Aorta (tissue), 5 donors: ENCODE measurements around the gene MEP1A. TPM values are rescaled to one million over a fixed set of nuclear protein-coding genes. Genes with fewer than 3 reads are reported as not detected.
"Not testable (repeated sequence)": the region's sequence is repeated elsewhere in the genome, so short reads cannot be mapped to it uniquely, and the experiment has no call there.

Source experiments
- ATAC-seq: fragments of 200-7000 bp; cut with Tn5 transposase; one replicate; pipeline ENCODE4 v1.9.1; 2022; ENCODE audit warnings: moderate library complexity; ENCODE audit not compliant: low FRiP score
- DNase-seq, 2 donors: peaks; one replicate each; pipeline ENCODE4 v3.0.0-alpha.2; 2020
- H3K27ac ChIP-seq, 2 donors: one replicate each; pipeline ENCODE4 v1.5.1; 2013; ENCODE audit warnings: low read length in 2 of 2, mild to moderate bottlenecking in 2 of 2, moderate library complexity in 2 of 2, control low read depth in 1 of 2, inconsistent platforms in 1 of 2, low read depth in 1 of 2
- H3K27me3 ChIP-seq, 2 donors: one replicate each; pipeline ENCODE4 v1.6.1; 2013; ENCODE audit warnings: control low read depth in 1 of 2, low read length in 1 of 2, mild to moderate bottlenecking in 1 of 2, moderate library complexity in 1 of 2; ENCODE audit not compliant: insufficient read depth in 2 of 2, control insufficient read depth in 1 of 2
- H3K36me3 ChIP-seq, 2 donors: one replicate each; pipeline ENCODE4 v1.6.1; 2013; ENCODE audit warnings: control low read depth in 1 of 2, low read length in 1 of 2, mild to moderate bottlenecking in 1 of 2; ENCODE audit not compliant: insufficient read depth in 2 of 2, control insufficient read depth in 1 of 2
- H3K4me1 ChIP-seq, 2 donors: one replicate each; pipeline ENCODE4 v1.6.1; 2013; ENCODE audit warnings: low read length in 2 of 2, control low read depth in 1 of 2, mild to moderate bottlenecking in 1 of 2, moderate library complexity in 1 of 2; ENCODE audit not compliant: insufficient read depth in 2 of 2, control insufficient read depth in 1 of 2
- H3K4me3 ChIP-seq, 2 donors: one replicate each; pipeline ENCODE4 v1.5.1; 2013; ENCODE audit warnings: low read length in 2 of 2, control low read depth in 1 of 2, mild to moderate bottlenecking in 1 of 2
- H3K9me3 ChIP-seq: one replicate; pipeline ENCODE4 v1.6.1; 2013; ENCODE audit warnings: mild to moderate bottlenecking, low read length; ENCODE audit not compliant: control insufficient read depth
- WGBS, 2 donors: extraction: QIAGEN DNeasy Blood & Tissue Kit; methylation state at CpG; one replicate each; pipeline ENCODE4 v1.1.7; 2013; 5-methylcytosine and 5-hydroxymethylcytosine counted together
- intact Hi-C, 2 donors: fragments of 100-400 bp; cut with DNase I; formaldehyde crosslinking; loops; one replicate each; pipeline versions ENCODE4 v1.14.2 to v1.15.0; 2022
- polyA plus RNA-seq, 2 donors: library from polyadenylated mRNA; stranded (reverse); fragments of 200-250 nt; gene quantifications; one replicate each; pipeline ENCODE4 v1.2.3, GENCODE V29; 2013
- total RNA-seq, 2 donors: library from RNA; stranded (reverse); fragmentation: NEBNext Ultra II Directional; extraction: Animal tissue kit (Norgen Biotek cat#: 25700); gene quantifications; one replicate each; pipeline ENCODE4 v1.2.1, GENCODE V29; 2021
- donor health status: healthy with polysubstance abuse.
- donor health status: Bipolar disorder and iron deficiency.
- donor health status: DM: no; HTN: no; CAD: no.
- donor health status: DM: no; HTN: no; CAD: no.
- donor health status: DM: yes; HTN: yes; CAD: no.

The MEP1A gene
- total and polyA plus RNA-seq, 4 donors: 0.10 to 13.6 TPM; not detected in 2

- Histone ChIP-seq H3K4me1 (no peaks in the 10 kb centered on the region), H3K27me3 (no peaks in the 10 kb centered on the region), H3K9me3 (no peaks in the 10 kb centered on the region), H3K27ac (no peak overlapping the region), H3K4me3 (no peak overlapping the region), H3K36me3 (no peaks in the 10 kb centered on the region)
- ATAC-seq (no peak), DNase-seq (no peak)
- intact Hi-C loops: no loop called here
- 74 to 78% methylated on average over 1 of the region's 1 CpG for WGBS, 2 donors
Observed at GRCh38 chr6:46773201-46773855, 19.9 kb upstream of the MEP1A start.

GRCh38 chr6:46774736-46775135 lies 18.5 kb upstream of the MEP1A start:
- H3K4me3 ChIP-seq, H3K4me1 ChIP-seq, ATAC-seq, H3K27me3 ChIP-seq, intact Hi-C loops, DNase-seq, H3K36me3 ChIP-seq, H3K9me3 ChIP-seq, H3K27ac ChIP-seq: not testable (repeated sequence)
- 93 to 96% methylated on average over 15 to 24 of the region's 24 CpGs for WGBS, 2 donors

- 93 to 96% methylated on average over 5 of the region's 5 CpGs for WGBS, 2 donors
- intact Hi-C loops: no loop called here
- no peak for ATAC-seq
Observed at GRCh38 chr6:46776070-46776712, 17.0 kb upstream of the MEP1A start.

DNA sequence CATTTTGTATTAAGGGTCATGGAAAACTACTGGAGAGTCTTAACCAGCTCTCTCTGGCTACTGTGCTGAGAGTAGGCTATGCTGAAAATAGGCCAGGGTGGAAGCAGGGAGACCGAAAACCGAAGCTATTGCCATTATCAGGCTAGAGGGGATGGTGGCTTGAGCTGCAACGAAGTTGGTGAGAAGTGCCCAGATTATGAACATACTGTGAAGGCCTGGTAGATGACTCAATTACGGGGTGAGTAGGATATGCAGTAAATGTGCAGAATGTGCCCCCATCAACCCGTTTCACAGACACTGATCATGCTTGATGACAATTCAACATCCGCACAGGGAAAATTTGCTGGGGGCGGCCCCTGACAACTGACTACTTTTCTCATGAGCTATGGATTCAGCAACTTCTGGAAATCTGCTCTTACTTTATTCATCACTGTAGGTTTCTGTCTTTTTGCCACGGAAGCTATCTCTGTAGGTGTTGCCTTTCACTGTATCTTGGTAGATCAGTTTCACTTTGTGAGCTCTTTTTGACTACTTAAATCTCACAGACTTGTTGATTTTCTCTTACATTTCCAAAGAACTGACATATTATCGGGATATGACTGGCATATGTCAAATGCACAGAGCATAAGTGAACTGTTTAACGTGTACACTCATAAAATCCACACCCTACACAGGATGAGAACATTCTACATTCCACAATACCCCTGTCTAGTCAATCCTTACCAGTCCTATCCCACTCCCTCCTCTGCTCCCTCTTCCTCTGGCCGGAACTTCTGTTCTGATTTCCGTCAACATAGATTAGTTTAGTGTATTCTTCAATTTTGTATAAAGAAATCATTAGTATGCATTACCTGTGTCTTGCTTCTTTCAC lies 15.5 kb upstream of the MEP1A start:
- DNase-seq (no peak), ATAC-seq (no peak)
- WGBS, 2 donors: 87 to 89% methylated on average over 12 of the region's 12 CpGs
- no peak overlapping the region for H3K4me3 ChIP-seq
- H3K36me3 ChIP-seq: no peaks in the 10 kb centered on the region
- no peaks in the 10 kb centered on the region for H3K9me3 ChIP-seq
- no peaks in the 10 kb centered on the region for H3K27me3 ChIP-seq
- no peaks in the 10 kb centered on the region for H3K4me1 ChIP-seq
- intact Hi-C loops: no loop called here
- H3K27ac ChIP-seq: no peak overlapping the region

More at GRCh38 chr6:46776070-46776712, 17.0 kb upstream of the MEP1A start:
- Histone ChIP-seq H3K4me1 (no peaks in the 10 kb centered on the region), H3K36me3 (no peaks in the 10 kb centered on the region), H3K27me3 (no peaks in the 10 kb centered on the region), H3K4me3 (no peak overlapping the region), H3K9me3 (no peaks in the 10 kb centered on the region), H3K27ac (no peak overlapping the region)
- DNase-seq: no peak

- H3K9me3 ChIP-seq: no peaks in the 10 kb centered on the region
- intact Hi-C loops: loop anchor here (10.0 kb wide), 3 partner anchors 367 to 697 kb away; no protein-coding TSS in a partner anchor
- no peak for ATAC-seq
- no peaks in the 10 kb centered on the region for H3K4me1 ChIP-seq
- no peaks in the 10 kb centered on the region for H3K36me3 ChIP-seq
- no peak for DNase-seq
- WGBS, 2 donors: 34 to 37% methylated on average over 6 of the region's 6 CpGs
- no peak overlapping the region for H3K27ac ChIP-seq
- no peak overlapping the region for H3K4me3 ChIP-seq
- no peaks in the 10 kb centered on the region for H3K27me3 ChIP-seq
Observed at GRCh38 chr6:46781478-46782378, 11.5 kb upstream of the MEP1A start.

DNA sequence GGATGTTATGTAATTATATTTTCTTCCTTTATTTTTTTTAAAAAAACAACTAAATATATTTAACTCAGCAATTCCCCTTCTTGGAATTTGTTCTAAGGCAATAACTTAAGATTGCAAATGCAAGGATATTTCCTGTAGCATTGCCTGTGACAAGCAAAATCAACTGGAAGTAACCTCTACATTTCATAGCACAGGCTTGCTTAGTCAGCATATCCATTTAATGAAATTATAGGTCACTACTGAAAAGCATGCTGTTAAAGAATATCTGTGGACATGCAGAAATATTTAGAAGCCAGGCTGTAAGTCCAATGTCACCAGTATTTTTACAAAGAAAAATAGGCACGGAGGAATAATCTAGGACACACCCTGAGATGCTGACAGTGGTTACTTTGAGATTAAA lies 8.7 kb upstream of the MEP1A start:
- Histone ChIP-seq H3K4me3 (no peak overlapping the region), H3K27me3 (no peaks in the 10 kb centered on the region), H3K27ac (no peak overlapping the region), H3K4me1 (no peaks in the 10 kb centered on the region), H3K9me3 (no peaks in the 10 kb centered on the region), H3K36me3 (no peaks in the 10 kb centered on the region)
- intact Hi-C loops: loop anchor here (10.0 kb wide), 3 partner anchors 370 to 700 kb away; no protein-coding TSS in a partner anchor
- no peak for DNase-seq
- no peak for ATAC-seq
- 64 to 71% methylated on average over 1 of the region's 1 CpG for WGBS, 2 donors

- ATAC-seq (no peak), DNase-seq (no peak)
- intact Hi-C loops: loop anchor here (10.0 kb wide), 3 partner anchors 373 to 703 kb away; no protein-coding TSS in a partner anchor
- H3K9me3 ChIP-seq: no peaks in the 10 kb centered on the region
- no peak overlapping the region for H3K4me3 ChIP-seq
- no peaks in the 10 kb centered on the region for H3K27me3 ChIP-seq
- no peaks in the 10 kb centered on the region for H3K36me3 ChIP-seq
- WGBS, 2 donors: 92% methylated on average over 5 of the region's 5 CpGs
- H3K4me1 ChIP-seq: no peaks in the 10 kb centered on the region
- no peak overlapping the region for H3K27ac ChIP-seq
Observed at GRCh38 chr6:46787871-46788540, 5.2 kb upstream of the MEP1A start.
